ENCODE results near the gene PTPRD. TPM values are rescaled to one million over a fixed set of nuclear protein-coding genes. Genes with fewer than 3 reads are reported as not detected.

The PTPRD gene
- total RNA-seq, 4 donors from 2014 or later = 19.6 to 78.9 (median 45.6) TPM

GRCh38 chr9:9924376-9924775 lies 688.4 kb downstream of the PTPRD start:
- no peaks in the 10 kb centered on the region for H3K4me1 ChIP-seq
- intact Hi-C loops (cut with DNase I) = no loop called here
- H3K9me3 ChIP-seq = no peaks in the 10 kb centered on the region
- WGBS, 2 donors = 85 to 89% methylated on average over 3 of the region's 3 CpGs
- DNase-seq = no peak
- H3K4me3 ChIP-seq (replicated peaks in 1 of 3) = no peak overlapping the region
- H3K27me3 ChIP-seq = no peaks in the 10 kb centered on the region
- TF ChIP-seq CTCF (IDR thresholded peaks at IDR 0.05) = no peak
- TF ChIP-seq POLR2A (IDR thresholded peaks at IDR 0.05) = no peak
- no peaks in the 10 kb centered on the region for H3K36me3 ChIP-seq
- H3K27ac ChIP-seq = no peak overlapping the region

DNA sequence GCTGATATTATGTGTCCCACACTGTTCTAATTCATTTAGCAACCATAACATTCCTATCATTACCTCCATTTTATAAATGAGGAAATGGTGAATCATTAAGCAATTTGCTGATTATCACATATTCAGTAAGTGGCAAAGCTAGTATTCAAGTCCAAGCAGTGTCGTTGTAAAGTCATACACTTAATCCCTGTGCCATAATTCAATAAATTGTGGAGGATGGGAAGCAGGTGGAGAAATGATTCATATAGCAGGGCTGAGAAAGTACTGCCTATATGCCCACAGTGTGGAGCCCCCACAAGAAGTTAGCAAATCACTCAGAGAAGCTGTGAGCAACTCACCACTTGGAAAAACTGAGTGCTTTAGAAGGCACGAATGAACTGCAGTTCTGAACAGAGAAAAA lies 691.0 kb downstream of the PTPRD start:
- no peak for DNase-seq
- intact Hi-C loops (cut with DNase I) = no loop called here
- Histone ChIP-seq H3K36me3 (no peaks in the 10 kb centered on the region), H3K4me1 (no peaks in the 10 kb centered on the region), H3K27me3 (no peaks in the 10 kb centered on the region), H3K27ac (no peak overlapping the region), H3K4me3 (replicated peaks in 1 of 3) (no peak overlapping the region), H3K9me3 (no peaks in the 10 kb centered on the region)
- WGBS, 2 donors = 77 to 81% methylated on average over 2 of the region's 2 CpGs
- TF ChIP-seq CTCF (IDR thresholded peaks at IDR 0.05) (no peak), POLR2A (IDR thresholded peaks at IDR 0.05) (no peak)

DNA sequence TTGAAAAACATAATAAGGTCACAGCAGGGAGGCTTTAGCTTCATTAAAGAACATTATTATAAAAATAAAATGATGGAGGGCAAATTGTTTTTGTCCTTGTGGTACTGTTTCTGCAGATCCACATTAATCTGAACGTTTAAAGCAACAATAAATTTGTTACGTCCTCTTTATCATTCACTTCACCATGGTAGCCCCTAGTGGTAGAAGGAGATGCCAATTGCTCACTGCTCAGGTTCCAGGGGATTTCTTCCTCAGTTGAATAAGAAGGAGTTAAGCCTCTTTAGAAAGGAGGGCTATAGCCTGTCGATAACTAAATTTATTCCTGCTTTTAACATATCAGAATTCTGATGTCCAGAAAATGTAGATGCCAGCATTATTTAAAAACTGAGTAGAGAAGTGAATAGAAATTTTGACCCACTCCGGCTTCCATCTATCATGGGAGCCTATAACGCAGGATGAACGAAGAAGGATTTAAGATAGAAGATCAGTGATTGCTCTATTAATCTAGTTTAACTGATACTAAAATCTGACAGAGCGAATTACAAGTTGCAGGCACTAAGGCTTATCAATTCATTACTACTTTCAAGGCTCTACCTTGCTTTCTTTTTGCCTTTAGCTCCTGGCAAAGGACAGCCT lies 692.3 kb downstream of the PTPRD start:
- TF ChIP-seq POLR2A (IDR thresholded peaks at IDR 0.05) (no peak), CTCF (IDR thresholded peaks at IDR 0.05) (no peak)
- Histone ChIP-seq H3K27me3 (no peaks in the 10 kb centered on the region), H3K9me3 (no peaks in the 10 kb centered on the region), H3K4me3 (replicated peaks in 1 of 3) (no peak overlapping the region), H3K4me1 (no peaks in the 10 kb centered on the region), H3K27ac (no peak overlapping the region), H3K36me3 (no peaks in the 10 kb centered on the region)
- DNase-seq = no peak
- intact Hi-C loops (cut with DNase I) = no loop called here
- 69 to 72% methylated on average over 7 of the region's 7 CpGs for WGBS, 2 donors

DNA sequence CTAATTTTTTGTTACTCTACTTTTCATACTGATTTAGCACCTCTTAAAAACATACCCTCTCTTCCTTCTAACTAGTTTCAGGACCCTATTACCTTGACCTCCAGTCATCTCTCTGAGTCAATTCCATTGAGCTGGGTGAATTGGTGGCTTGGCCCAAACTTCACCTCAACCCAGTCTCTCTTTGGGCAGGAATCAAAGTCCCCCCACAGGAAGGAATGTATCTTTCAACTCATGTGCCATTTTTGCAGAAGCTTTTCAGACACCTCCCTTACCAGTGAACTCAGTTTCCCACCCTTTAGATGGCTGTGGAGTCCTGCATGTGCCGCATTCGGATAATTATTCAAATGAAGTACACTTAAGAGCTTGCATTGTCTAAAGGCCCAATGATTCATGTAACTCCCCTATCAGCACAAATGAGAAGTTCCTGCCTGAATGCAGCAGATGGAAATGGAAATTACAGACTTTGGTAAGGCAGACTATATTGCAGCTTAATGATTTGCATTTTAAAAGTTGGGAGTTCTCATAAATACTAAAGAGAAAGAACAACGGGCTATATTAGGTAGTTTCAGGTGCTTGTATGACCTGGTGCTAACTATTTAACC lies 693.5 kb downstream of the PTPRD start:
- no peaks in the 10 kb centered on the region for H3K4me1 ChIP-seq
- 90 to 91% methylated on average over 3 of the region's 3 CpGs for WGBS, 2 donors
- no peak overlapping the region for H3K4me3 ChIP-seq (replicated peaks in 1 of 3)
- H3K36me3 ChIP-seq = no peaks in the 10 kb centered on the region
- intact Hi-C loops (cut with DNase I) = no loop called here
- no peak for DNase-seq
- no peaks in the 10 kb centered on the region for H3K9me3 ChIP-seq
- TF ChIP-seq POLR2A (IDR thresholded peaks at IDR 0.05) (no peak), CTCF (IDR thresholded peaks at IDR 0.05) (no peak)
- H3K27ac ChIP-seq = no peak overlapping the region
- H3K27me3 ChIP-seq = no peaks in the 10 kb centered on the region

DNA sequence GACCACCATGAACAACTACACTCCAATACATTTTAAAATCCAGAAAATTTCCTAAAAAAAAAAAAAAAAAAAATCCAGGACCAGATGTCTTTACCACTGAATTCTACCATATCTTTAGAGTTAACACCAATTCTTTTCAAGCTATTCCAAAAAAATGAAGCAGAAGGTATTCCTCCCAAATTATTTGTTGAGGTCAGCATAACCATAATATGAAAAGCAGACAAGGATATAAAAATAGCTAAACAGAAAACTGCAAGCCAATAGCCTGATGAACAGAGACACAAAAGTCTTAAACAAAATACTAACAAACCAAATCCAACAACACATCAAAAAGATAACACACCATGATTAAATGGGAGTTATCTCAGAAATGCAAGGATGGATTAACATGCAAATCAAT lies 695.4 kb downstream of the PTPRD start:
- no peak for TF ChIP-seq POLR2A (IDR thresholded peaks at IDR 0.05)
- no peak for TF ChIP-seq CTCF (IDR thresholded peaks at IDR 0.05)
- no peak for DNase-seq

More for the DNA sequence above, 695.4 kb downstream of the PTPRD start:
- no peaks in the 10 kb centered on the region for H3K4me1 ChIP-seq
- no peaks in the 10 kb centered on the region for H3K27me3 ChIP-seq
- H3K36me3 ChIP-seq = no peaks in the 10 kb centered on the region
- no peaks in the 10 kb centered on the region for H3K9me3 ChIP-seq
- intact Hi-C loops (cut with DNase I) = no loop called here
- no peak overlapping the region for H3K4me3 ChIP-seq (replicated peaks in 1 of 3)
- H3K27ac ChIP-seq = no peak overlapping the region

Data from thyroid gland (tissue), 4 donors.